HEK293 (cell line): ENCODE measurements around the gene STAT3.
A peak's percentile ranks its signal among the peaks of the same experiment; 100 is the strongest.

Source experiments
- BCL11A ChIP-seq: fragments of 450-650 bp; formaldehyde crosslinking; IDR thresholded peaks from 2 replicates; pipeline ENCODE4 v1.5.1; 2016; ENCODE audit warnings: low read depth, missing biosample characterization, missing genetic modification characterization
- FEZF1 ChIP-seq: fragments of 450-650 bp; formaldehyde crosslinking; IDR thresholded peaks from 2 replicates; pipeline ENCODE4 v1.5.1; 2016; ENCODE audit warnings: missing biosample characterization, missing genetic modification characterization
- IKZF3 ChIP-seq: fragments of 450-650 bp; IDR thresholded peaks from 2 replicates; pipeline ENCODE4 v1.5.0; 2018; ENCODE audit warnings: missing biosample characterization, mild to moderate bottlenecking, missing genetic modification characterization, moderate library complexity
- KLF1 ChIP-seq: fragments of 450-650 bp; formaldehyde crosslinking; IDR thresholded peaks from 2 replicates; pipeline ENCODE4 v1.5.1; 2016; ENCODE audit warnings: missing biosample characterization, missing genetic modification characterization
- KLF10 ChIP-seq: fragments of 450-650 bp; IDR thresholded peaks from 2 replicates; pipeline ENCODE4 v1.5.1; 2018; ENCODE audit warnings: missing biosample characterization, mild to moderate bottlenecking, missing genetic modification characterization
- KLF8 ChIP-seq: fragments of 450-650 bp; formaldehyde crosslinking; IDR thresholded peaks from 2 replicates; pipeline ENCODE4 v1.5.1; 2016; ENCODE audit warnings: missing biosample characterization, missing genetic modification characterization
- KLF9 ChIP-seq: fragments of 450-650 bp; formaldehyde crosslinking; IDR thresholded peaks from 2 replicates; pipeline ENCODE4 v1.5.1; 2016; ENCODE audit warnings: missing biosample characterization, missing genetic modification characterization, low read depth
- SP2 ChIP-seq: fragments of 450-650 bp; formaldehyde crosslinking; IDR thresholded peaks from 2 replicates; pipeline ENCODE4 v1.5.1; 2016; ENCODE audit warnings: missing biosample characterization, missing genetic modification characterization
- ZBTB1 ChIP-seq: fragments of 450-650 bp; formaldehyde crosslinking; IDR thresholded peaks from 2 replicates; pipeline ENCODE4 v1.5.1; 2016; ENCODE audit warnings: missing biosample characterization, missing genetic modification characterization
- ZBTB20 ChIP-seq: fragments of 450-650 bp; formaldehyde crosslinking; IDR thresholded peaks from 2 replicates; pipeline ENCODE4 v1.5.1; 2016; ENCODE audit warnings: missing biosample characterization, missing genetic modification characterization
- ZBTB48 ChIP-seq: fragments of 450-650 bp; formaldehyde crosslinking; IDR thresholded peaks from 2 replicates; pipeline ENCODE4 v1.5.1; 2016; ENCODE audit warnings: missing biosample characterization, missing genetic modification characterization
- ZBTB7A ChIP-seq: fragments of 450-650 bp; formaldehyde crosslinking; IDR thresholded peaks from 2 replicates; pipeline ENCODE4 v1.5.1; 2016; ENCODE audit warnings: low read depth, missing biosample characterization, missing genetic modification characterization
- ZBTB8A ChIP-seq: fragments of 450-650 bp; formaldehyde crosslinking; IDR thresholded peaks from 2 replicates; pipeline ENCODE4 v1.5.1; 2016; ENCODE audit warnings: missing biosample characterization, missing genetic modification characterization
- ZNF10 ChIP-seq: fragments of 450-650 bp; formaldehyde crosslinking; IDR thresholded peaks from 2 replicates; pipeline ENCODE4 v1.5.1; 2017; ENCODE audit warnings: missing biosample characterization, missing genetic modification characterization
- ZNF133 ChIP-seq: fragments of 450-650 bp; formaldehyde crosslinking; IDR thresholded peaks from 2 replicates; pipeline ENCODE4 v1.5.1; 2016; ENCODE audit warnings: missing biosample characterization, missing genetic modification characterization
- ZNF202 ChIP-seq: fragments of 450-650 bp; formaldehyde crosslinking; IDR thresholded peaks from 2 replicates; pipeline ENCODE4 v1.5.1; 2016; ENCODE audit warnings: missing biosample characterization, missing genetic modification characterization, borderline replicate concordance
- ZNF214 ChIP-seq: fragments of 450-650 bp; formaldehyde crosslinking; IDR thresholded peaks from 2 replicates; pipeline ENCODE4 v1.5.1; 2017; ENCODE audit warnings: missing biosample characterization, mild to moderate bottlenecking, missing genetic modification characterization, borderline replicate concordance
- ZNF274 ChIP-seq, 2 experiments: fragments of 200-500 bp in 1 of 2; fragments of 450-650 bp in 1 of 2; sonication (Bioruptor generic) in 1 of 2; formaldehyde crosslinking in 1 of 2; IDR thresholded peaks; 2 replicates each; pipeline versions ENCODE4 v1.5.1 to v1.6.1; 2014 to 2016; ENCODE audit warnings: borderline replicate concordance in 1 of 2, inconsistent platforms in 1 of 2, low read length in 1 of 2, missing biosample characterization in 1 of 2, missing genetic modification characterization in 1 of 2
- ZNF280D ChIP-seq: fragments of 450-650 bp; formaldehyde crosslinking; IDR thresholded peaks from 2 replicates; pipeline ENCODE4 v1.5.1; 2016; ENCODE audit warnings: missing biosample characterization, missing genetic modification characterization
- ZNF366 ChIP-seq: fragments of 450-650 bp; formaldehyde crosslinking; conservative IDR thresholded peaks from 2 replicates; pipeline ENCODE4 v1.5.1; 2016; ENCODE audit warnings: missing biosample characterization, missing genetic modification characterization
- ZNF501 ChIP-seq: fragments of 450-650 bp; formaldehyde crosslinking; IDR thresholded peaks from 2 replicates; pipeline ENCODE4 v1.5.1; 2016; ENCODE audit warnings: missing biosample characterization, missing genetic modification characterization
- ZNF626 ChIP-seq: fragments of 450-650 bp; sonication (Bioruptor Pico); formaldehyde crosslinking; IDR thresholded peaks from 2 replicates; pipeline ENCODE4 v1.5.1; 2018; ENCODE audit warnings: missing biosample characterization, missing genetic modification characterization, inconsistent platforms
- ZNF777 ChIP-seq: fragments of 450-650 bp; formaldehyde crosslinking; IDR thresholded peaks from 2 replicates; pipeline ENCODE4 v1.5.1; 2017; ENCODE audit warnings: missing biosample characterization, missing genetic modification characterization, borderline replicate concordance
- ZNF785 ChIP-seq: fragments of 450-650 bp; formaldehyde crosslinking; IDR thresholded peaks from 2 replicates; pipeline ENCODE4 v1.5.1; 2016; ENCODE audit warnings: missing biosample characterization, missing genetic modification characterization
- ZSCAN16 ChIP-seq: fragments of 450-650 bp; formaldehyde crosslinking; IDR thresholded peaks from 2 replicates; pipeline ENCODE4 v1.5.1; 2016; ENCODE audit warnings: missing biosample characterization, missing genetic modification characterization
- TF ChIP-seq, protein P1 (sequence below): fragments of 450-650 bp; formaldehyde crosslinking; IDR thresholded peaks from 2 replicates; pipeline ENCODE4 v1.5.1; 2017; ENCODE audit warnings: missing biosample characterization, missing genetic modification characterization
- TF ChIP-seq, protein P2 (sequence below): fragments of 450-650 bp; formaldehyde crosslinking; IDR thresholded peaks from 2 replicates; pipeline ENCODE4 v1.5.1; 2016; ENCODE audit warnings: missing biosample characterization, missing genetic modification characterization, borderline replicate concordance
- TF ChIP-seq, protein P3 (sequence below): fragments of 450-650 bp; formaldehyde crosslinking; IDR thresholded peaks from 2 replicates; pipeline ENCODE4 v1.5.1; 2016; ENCODE audit warnings: missing biosample characterization, missing genetic modification characterization

The STAT3 gene

GRCh38 chr17:42388381-42389134, at the start of gene STAT3 (continued):
- TF ChIP-seq, protein P1, sequence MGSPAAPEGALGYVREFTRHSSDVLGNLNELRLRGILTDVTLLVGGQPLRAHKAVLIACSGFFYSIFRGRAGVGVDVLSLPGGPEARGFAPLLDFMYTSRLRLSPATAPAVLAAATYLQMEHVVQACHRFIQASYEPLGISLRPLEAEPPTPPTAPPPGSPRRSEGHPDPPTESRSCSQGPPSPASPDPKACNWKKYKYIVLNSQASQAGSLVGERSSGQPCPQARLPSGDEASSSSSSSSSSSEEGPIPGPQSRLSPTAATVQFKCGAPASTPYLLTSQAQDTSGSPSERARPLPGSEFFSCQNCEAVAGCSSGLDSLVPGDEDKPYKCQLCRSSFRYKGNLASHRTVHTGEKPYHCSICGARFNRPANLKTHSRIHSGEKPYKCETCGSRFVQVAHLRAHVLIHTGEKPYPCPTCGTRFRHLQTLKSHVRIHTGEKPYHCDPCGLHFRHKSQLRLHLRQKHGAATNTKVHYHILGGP (tag by site-specific recombination), result no peak; the same call in none of the 2 replicates
- TF ChIP-seq ZBTB48 (peak; percentile 95), ZNF785 (tag by site-specific recombination) (peak; percentile 88; the same call in 1 of the 2 replicates), ZNF626 (tag by site-specific recombination) (no peak), KLF9 (tag by site-specific recombination) (peak; percentile 71), ZNF10 (tag by site-specific recombination) (peak; percentile 56; the same call in 1 of the 2 replicates), ZNF777 (tag by site-specific recombination) (0 out of 2 replicates have a peak, but pooled peaks have one; percentile 28), KLF10 (tag by site-specific recombination) (peak; percentile 97), KLF1 (tag by site-specific recombination) (peak; percentile 84), ZNF501 (tag by site-specific recombination) (peak; percentile 69; the same call in 1 of the 2 replicates), IKZF3 (tag by site-specific recombination) (peak; percentile 96), ZBTB20 (tag by site-specific recombination) (peak; percentile 94), ZNF274 (IDR thresholded peaks at IDR 0.05; ENCODE audit: low read length) (no peak), ZNF274 (tag by site-specific recombination; IDR thresholded peaks at IDR 0.05; ENCODE audit: borderline replicate concordance) (no peak), BCL11A (peak; percentile 86; the same call in 1 of the 2 replicates), ZBTB1 (tag by site-specific recombination) (peak; percentile 61; the same call in 1 of the 2 replicates), KLF8 (tag by site-specific recombination) (peak; percentile 98), ZBTB7A (tag by site-specific recombination) (peak; percentile 97), ZBTB8A (tag by site-specific recombination) (peak; percentile 78), ZNF133 (tag by site-specific recombination) (no peak), ZNF366 (tag by site-specific recombination) (peak; percentile 96), ZNF202 (tag by site-specific recombination) (no peak), ZNF280D (peak; percentile 47; the same call in 1 of the 2 replicates), ZNF214 (tag by site-specific recombination) (no peak), SP2 (tag by site-specific recombination) (peak; percentile 99), FEZF1 (peak; percentile 93), ZSCAN16 (no peak)
- TF ChIP-seq, protein P2, sequence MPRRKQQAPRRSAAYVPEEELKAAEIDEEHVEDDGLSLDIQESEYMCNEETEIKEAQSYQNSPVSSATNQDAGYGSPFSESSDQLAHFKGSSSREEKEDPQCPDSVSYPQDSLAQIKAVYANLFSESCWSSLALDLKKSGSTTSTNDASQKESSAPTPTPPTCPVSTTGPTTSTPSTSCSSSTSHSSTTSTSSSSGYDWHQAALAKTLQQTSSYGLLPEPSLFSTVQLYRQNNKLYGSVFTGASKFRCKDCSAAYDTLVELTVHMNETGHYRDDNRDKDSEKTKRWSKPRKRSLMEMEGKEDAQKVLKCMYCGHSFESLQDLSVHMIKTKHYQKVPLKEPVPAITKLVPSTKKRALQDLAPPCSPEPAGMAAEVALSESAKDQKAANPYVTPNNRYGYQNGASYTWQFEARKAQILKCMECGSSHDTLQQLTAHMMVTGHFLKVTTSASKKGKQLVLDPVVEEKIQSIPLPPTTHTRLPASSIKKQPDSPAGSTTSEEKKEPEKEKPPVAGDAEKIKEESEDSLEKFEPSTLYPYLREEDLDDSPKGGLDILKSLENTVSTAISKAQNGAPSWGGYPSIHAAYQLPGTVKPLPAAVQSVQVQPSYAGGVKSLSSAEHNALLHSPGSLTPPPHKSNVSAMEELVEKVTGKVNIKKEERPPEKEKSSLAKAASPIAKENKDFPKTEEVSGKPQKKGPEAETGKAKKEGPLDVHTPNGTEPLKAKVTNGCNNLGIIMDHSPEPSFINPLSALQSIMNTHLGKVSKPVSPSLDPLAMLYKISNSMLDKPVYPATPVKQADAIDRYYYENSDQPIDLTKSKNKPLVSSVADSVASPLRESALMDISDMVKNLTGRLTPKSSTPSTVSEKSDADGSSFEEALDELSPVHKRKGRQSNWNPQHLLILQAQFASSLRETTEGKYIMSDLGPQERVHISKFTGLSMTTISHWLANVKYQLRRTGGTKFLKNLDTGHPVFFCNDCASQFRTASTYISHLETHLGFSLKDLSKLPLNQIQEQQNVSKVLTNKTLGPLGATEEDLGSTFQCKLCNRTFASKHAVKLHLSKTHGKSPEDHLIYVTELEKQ (tag by site-specific recombination), result peak; percentile 91
- TF ChIP-seq, protein P3, sequence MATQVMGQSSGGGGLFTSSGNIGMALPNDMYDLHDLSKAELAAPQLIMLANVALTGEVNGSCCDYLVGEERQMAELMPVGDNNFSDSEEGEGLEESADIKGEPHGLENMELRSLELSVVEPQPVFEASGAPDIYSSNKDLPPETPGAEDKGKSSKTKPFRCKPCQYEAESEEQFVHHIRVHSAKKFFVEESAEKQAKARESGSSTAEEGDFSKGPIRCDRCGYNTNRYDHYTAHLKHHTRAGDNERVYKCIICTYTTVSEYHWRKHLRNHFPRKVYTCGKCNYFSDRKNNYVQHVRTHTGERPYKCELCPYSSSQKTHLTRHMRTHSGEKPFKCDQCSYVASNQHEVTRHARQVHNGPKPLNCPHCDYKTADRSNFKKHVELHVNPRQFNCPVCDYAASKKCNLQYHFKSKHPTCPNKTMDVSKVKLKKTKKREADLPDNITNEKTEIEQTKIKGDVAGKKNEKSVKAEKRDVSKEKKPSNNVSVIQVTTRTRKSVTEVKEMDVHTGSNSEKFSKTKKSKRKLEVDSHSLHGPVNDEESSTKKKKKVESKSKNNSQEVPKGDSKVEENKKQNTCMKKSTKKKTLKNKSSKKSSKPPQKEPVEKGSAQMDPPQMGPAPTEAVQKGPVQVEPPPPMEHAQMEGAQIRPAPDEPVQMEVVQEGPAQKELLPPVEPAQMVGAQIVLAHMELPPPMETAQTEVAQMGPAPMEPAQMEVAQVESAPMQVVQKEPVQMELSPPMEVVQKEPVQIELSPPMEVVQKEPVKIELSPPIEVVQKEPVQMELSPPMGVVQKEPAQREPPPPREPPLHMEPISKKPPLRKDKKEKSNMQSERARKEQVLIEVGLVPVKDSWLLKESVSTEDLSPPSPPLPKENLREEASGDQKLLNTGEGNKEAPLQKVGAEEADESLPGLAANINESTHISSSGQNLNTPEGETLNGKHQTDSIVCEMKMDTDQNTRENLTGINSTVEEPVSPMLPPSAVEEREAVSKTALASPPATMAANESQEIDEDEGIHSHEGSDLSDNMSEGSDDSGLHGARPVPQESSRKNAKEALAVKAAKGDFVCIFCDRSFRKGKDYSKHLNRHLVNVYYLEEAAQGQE (tag by site-specific recombination), result peak; percentile 46; the same call in 1 of the 2 replicates
